NCI-H128 (cell line): ENCODE measurements around the gene ANXA5.

ENCODE experiments used
- DNase-seq: peaks from one replicate; lab custom pipeline; 2025; ENCODE audit not compliant: unreplicated experiment; lab: John Stamatoyannopoulos, UW

Gene ANXA5

DNA sequence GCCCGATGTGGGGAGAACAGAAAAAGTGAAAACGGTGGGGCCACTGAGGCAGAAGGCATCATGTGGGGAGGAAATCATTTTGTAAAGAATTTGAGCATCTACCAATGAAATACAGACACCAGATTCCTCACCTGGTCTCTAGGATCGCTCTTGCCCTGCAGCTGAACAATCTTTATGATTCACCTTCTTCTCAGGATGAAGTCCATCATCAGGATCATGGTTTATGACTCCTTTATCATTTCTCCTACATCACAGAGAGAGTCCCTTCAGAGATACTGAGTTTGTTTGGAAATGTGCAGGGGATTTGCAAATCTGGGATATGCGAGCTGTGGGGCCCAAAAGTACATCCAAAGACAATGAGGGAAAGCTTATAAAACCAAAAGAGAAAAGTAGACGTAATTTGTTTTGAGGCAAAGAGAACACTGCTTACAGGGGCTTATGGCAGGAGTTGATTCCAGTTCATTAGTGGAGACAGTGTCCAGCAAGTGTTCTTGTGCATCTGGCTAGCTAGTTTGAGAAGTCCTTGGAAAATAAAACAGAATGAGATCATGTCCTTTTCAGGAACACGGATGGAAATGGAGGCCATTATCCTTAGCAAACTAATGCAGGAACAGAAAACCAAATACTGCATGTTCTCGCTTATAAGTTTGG is 15.3 kb upstream of the ANXA5 start:
- DNase-seq: no peak

DNA sequence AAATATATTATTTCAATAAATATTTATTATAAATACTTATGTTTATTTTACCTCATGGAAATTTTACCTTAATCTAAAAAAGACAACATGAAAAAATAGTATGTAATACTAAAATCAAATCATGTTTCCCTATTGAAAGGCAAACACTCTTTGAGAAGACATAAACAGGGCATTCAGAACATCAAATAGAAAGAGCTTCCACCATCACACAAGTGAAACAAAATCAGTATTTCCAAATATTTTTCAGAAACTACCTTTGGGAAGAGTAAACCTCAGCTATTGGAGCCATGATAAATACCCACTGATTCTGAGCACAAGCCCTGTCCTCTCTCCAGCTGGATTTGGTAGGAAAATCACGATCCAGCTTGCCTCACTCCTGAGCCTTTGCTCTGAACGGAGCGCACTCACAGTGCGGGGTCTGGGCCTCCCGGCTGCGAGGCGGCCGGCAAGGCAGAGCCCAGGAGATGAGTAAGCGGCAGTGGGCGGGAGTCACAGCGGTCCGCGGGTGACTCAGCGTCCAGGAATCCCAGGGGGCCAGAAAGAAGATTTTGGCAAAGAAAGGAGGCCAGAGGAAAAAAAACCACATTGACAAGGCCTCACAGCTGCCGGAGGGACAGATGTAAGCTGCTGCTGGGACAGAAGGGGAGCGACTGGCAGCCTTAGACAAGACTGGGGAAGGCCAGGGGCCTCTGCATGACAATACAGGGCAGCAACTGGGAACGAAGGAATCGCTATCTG is 14.7 kb upstream of the ANXA5 start:
- DNase-seq: no peak

DNA sequence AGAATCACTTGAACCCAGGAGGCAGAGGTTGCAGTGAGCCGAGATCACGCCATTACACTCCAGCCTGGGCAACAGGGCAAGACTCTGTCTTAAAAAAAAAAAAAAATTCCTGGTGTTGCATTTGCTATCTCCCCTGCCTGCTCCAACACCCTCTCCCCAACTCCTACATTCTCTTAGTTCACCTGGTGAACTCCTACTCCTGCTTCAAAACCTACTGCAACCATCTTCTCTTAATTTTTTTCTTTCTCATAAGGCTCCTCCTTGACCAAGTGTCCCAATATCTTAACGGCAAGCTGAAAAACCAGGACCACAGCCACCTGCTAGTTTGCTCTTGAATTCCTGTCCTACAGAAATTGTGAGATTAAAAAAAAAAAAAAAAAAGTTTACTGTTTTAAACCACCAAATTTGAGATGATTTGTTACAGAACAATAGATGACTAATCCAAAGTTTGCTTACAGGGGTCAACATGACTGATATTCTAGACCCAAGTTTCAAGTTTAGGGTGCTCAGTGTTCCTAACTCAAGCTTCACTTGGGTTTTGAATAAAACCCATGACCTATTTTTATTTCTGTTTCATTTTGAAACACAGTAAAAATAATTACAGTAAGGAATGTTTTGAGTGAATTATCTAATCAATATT is 13.1 kb upstream of the ANXA5 start:
- no peak for DNase-seq

DNA sequence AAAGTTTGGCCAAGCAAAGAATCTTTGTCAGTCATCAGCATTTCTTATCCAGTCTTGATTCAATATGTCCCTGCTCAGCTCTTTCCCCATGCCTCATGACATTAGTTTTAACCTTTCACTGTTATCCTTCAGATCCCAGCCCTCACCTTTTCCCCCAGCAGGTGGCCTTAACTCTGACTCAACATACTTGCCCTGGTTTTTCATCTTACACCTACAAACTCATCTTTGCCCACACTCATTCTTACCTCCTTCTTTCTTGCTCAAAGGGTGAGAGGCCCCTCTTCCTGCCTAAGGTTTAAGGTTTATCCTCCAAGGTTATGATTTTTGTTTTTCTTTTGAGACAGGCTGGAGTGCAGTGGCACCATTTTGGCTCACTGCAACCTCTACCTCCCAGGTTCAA is 10.6 kb upstream of the ANXA5 start:
- DNase-seq: no peak

DNA sequence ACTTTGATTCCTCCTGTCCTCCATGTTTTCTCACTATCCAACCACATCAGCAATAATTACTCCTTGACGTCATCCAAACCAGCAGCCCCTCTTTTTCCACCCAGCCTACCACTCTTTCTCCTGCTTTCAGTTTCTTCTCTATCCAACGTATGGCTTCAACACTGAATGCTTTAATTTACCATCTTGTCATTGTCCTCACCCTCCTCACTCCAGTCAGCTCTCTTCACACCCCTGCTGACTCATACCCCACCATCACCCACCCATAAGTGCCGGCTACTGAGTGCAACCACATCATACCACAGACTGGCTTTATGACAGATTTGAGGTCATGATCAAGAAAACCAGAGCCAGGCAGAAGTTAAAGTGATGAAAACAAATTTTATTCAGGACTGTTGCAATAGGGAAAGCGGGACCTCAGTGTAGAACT is 9.8 kb upstream of the ANXA5 start:
- DNase-seq: no peak

DNA sequence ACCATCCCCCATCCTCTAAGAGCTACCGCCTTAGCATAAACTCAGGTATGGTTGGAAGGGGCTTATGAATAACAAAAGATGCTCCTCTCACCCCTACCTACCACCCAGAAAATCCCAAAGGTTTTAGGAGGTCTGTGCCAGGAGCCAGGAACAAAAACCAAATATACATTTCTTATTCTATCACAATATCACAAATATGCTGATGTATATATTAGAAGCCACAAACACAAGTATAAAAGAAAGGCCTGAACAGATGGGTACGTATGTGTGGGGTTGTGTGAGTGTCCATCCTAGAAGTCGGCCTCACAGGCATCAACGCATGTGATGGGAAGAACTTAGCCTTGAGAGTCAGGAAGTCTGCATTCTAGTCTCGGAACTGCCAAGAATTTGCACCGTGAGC is 8.7 kb upstream of the ANXA5 start:
- DNase-seq: no peak

DNA sequence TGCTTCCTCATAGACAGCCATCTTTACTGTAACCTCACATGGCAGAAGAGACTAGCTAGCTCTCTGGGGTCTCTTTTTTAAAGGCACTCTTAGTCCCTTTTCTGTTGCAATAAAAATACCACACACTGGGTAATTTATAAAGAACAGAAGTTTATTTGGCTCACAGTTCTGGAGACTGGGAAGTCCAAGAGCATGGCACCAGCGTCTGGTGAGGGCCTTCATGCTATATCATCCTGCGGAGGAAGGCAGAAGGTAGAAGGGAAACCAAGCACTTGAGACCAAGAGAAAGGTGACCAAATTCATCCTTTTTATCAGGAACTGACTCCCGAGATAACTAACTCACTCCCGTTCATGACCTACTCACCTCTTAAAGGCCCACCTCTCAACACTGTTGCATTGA is 5.4 kb upstream of the ANXA5 start:
- no peak for DNase-seq

DNA sequence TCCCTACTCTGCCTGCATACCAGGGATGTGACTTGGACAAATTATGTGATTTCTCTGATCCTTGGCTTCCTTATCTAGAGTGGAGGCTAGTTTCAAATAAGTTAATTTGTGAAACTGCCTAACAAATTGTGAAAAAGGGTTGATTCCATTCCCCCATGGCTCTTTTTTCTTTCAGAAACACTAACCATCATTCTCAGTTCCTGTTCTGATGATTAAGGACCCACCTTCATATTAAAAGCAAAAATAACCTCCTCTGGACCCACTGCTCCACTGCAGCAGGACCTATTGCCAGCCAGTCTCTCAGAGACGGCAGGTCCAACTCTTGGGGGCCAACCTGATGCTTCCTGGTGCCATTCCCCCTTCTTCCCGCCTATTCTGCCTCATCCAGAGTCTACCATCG is 4.5 kb upstream of the ANXA5 start:
- DNase-seq: no peak

DNA sequence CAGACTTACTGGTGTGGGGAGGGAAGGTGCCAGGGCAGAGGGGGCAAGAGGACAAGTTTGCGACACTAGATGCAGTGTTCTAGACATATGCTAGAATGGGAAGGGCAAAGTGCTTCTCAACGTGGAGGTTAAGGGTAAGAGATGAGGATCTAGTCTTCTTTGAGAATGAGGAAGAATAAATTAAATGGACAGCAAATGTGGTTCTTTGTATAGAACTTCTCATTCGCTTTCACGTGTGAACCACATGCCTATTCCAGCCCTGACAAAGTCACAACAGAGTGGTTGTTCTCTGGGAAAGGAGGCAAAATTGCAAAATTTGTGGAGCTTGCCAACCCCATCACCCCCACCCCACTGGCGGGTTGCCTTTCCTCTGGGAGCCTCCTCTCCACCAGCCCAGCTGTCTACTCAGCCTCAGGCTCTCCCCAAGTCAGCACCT is 1.5 kb upstream of the ANXA5 start:
- no peak for DNase-seq

DNA sequence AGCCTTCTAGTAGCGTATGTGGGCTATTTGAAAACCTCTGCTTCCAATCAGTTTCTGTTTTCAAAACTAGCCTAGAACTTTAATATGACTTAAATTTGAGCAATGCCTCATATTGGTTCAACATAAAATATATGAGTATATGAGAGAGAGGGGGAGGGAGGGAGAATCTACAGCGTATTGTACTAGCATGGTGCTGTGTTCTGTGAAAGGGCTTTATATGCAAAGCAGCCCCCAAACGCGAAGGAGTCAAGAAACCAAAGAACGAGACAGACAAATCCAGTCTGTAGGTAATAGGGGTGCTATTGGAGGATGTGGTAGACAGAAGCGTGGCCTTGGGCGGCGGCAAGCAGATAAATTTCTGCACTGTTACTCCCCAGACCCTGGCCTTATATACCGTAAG is 784 bp upstream of the ANXA5 start:
- DNase-seq: no peak

DNA sequence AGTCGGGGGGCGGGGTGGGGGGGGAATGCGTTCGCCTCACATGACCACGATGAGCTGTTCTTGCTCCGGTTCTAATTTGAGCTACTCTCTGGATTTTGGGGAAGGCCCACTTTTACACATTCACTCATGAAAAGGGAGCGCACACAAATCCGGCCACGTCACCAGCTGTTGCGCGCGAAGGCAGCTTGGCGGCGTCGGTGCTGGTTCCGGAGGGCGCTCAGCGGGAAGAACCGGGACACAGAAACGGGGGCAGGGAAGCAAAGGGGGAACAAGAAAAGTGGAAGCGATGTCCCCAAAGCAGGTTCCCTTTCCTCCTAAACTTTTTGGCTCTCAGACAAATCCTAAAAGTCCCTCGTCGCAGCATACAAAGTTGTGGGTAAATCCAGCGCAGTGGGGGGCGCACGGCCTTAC is 605 bp downstream of the ANXA5 start:
- DNase-seq: no peak

DNA sequence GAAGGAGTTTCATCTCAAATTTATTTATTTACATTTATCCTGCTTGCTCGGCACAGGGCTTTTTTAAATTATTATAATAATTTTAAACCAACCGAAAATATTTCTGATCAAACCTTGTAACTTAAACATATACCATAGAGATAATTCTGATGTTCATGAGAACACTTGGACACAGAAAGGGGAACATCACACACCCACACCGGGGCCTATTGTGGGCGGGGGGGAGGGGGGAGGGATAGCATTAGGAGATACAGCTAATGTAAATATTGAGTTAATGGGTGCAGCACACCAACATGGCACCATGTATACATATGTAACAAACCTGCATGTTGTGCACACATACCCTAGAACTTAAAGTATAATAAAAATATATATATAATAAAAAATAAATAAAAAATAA is 2.9 kb downstream of the ANXA5 start:
- no peak for DNase-seq

DNA sequence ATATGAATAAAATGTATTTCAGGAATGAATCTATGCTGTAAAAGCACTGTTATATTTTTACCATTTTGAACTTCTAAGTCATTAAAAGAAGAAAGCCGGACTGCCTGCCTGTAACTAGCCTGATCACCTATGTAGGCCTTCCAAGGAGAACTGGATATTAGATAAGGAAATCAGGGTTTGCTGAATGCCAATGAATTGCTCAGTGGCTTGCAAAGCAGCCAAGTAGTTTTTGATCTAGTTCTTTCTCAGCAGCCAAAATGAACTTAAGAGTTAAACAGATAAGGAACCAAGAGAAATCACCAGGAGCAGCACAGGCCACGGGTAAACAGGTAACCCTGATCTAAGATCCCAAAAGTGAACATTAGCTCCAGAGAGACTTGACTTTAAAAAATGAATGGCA is 3.3 kb downstream of the ANXA5 start:
- DNase-seq: no peak

DNA sequence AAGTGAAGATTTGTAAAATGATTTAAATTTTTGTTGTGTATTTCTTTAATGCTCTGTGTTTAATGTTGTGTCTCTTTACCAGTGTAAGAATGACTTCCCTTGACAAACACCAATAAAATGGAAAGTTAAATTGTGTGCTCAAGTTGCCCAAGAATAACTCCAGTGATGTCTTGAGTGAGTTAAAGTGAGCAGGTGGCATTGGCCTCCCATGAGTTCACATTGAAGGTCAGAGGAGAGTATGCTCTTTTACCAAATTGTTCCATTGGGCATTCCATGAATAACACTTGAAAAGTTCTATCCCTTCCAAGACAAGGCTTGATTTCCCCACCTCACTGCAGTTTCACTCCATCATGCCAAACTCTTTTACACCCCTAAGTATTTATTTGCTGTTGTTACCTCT is 4.5 kb downstream of the ANXA5 start:
- DNase-seq: no peak

DNA sequence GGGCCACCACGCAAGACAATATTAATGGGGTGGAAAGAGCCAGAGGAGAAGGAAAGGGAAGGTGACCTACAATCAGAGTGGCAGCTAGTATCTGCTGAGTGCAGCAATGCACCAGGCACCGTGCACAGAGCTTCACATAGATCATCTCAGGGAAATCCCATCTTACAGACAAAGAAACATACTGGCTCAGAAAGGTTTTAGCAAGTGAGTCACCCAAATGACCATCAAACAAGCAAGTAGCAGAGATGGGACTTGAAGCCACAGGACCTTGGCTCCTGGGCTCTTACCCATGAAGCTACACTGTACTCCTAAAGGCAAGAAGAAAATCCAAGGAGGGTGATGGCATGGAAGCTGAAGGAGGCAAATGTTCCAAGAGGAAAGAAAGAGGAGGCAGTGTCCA is 6.8 kb downstream of the ANXA5 start:
- no peak for DNase-seq

DNA sequence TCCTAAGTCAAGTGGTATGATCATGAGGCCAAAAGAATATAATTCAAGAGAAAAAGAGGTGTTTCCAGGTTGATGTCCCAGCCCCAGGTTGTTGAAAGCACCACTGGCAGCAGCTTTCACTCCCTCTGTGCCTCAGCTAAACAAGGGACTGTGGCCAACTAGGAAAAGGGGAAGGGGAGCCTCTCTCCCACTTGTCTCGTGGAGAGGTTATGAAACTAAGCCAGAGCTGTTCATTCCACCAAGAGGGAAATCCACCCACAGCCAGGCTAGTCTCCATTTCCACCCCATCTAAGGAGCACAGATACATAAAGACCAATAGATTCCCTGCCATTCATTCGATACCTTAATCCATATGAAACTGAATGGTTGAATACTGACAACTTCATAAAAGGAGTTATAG is 8.1 kb downstream of the ANXA5 start:
- no peak for DNase-seq

DNA sequence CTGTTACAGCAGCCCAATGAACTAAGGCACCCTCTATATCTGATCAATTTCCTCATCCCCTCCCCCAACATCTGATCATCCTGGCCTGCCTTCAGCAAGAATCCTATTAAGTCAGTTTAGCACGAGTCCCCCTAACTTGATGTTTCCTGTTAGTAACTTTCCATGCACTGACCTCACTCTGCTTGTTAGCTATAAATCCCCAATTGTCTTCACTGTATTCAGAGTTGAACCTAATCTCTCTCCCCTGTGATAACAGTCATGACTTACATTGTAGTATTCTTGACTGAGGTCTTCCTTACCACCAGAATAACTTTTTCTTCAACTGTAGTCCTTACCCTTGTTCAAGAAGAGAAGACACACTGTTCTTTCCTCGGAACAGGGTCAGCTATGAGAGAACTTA is 8.5 kb downstream of the ANXA5 start:
- DNase-seq: no peak

DNA sequence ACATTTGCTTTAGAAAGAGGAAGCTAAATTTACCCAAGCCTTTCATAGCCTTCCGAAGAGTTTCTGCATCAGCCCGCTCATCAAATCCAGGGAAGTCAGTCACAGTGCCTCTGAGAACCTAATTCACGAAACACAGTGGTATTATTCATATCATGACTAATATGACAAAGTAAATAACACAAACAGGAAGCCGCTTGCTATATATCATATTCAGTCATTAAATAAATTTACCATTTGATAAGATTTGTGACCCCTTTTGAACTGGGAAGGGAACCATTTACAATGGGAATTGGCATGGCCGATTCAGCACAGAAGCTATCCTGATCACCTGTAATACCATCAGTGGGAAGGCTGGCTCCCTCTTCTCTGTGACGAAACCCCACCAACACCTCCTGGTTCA is 10.5 kb downstream of the ANXA5 start:
- DNase-seq: no peak

DNA sequence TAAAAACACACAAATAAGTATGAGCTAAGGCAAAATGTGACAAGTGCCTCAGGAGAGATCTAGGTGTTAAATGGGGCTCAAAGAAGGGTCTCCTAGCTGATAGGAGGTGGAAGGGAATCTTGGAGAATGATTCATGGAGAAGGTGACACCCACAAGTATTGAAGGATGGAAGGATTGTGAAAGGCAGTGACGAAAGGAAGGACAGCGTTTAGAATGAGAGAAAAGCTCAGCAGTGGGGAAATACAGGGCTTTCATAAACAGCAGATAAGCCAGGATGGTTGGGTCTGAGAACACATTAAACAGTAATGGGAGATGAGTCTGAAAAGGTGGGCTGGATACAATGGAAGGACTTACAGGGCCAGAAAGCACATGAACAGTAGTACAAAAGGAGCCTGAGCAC is 11.5 kb downstream of the ANXA5 start:
- DNase-seq: no peak

DNA sequence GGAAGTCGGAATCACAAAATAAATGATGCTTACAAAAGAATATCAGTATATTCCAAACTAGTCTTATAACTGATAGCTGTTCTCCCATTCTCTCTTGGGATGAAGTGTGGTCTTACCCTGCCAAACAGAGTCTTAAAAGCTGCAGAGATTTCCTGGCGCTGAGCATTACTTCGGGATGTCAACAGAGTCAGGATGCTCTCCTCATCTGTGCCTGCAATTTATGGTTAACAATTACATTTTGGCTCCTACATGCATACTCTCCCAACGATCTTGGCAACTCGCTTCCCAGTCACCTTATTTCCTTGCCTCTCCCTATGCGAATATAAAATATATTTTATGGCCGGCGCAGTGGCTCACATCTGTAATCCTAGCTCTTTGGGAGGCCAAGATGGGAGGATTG is 12.2 kb downstream of the ANXA5 start:
- DNase-seq: no peak

DNA sequence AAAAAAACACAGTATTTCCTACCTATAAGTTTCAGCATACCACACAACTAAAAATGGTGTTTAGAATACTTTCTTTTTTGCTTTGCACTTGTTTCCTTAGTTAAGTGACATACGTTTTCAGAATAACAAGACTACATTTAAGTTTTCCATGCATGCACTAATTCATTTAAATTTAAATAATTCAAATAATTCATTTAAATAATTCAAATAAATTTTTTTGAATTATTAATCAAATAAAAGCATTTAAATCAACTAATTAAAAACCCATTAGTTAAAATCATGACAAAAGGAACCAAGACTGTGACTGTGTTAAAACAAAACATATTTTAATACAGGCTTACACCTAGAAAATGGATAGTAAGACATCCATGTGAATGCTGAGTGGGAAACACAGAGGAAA is 12.8 kb downstream of the ANXA5 start:
- no peak for DNase-seq

DNA sequence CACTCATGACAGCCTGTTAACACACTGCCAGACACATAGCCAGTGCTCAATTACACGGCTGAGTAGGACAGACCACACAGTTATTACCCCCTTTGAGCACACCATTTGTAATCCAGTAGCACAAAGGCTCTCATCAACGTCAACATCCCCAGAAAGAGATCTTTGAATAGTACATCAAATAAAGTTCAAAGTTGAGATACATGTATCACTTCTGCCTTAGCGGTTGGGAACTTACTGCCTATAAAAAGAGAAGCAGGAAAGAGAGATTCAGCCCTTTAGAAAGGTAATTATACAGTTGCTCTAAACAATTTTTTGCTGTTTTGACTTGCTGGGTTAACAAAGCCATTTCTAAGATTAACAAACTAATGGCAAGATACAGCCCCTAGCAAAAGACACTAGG is 16.2 kb downstream of the ANXA5 start:
- DNase-seq: no peak

DNA sequence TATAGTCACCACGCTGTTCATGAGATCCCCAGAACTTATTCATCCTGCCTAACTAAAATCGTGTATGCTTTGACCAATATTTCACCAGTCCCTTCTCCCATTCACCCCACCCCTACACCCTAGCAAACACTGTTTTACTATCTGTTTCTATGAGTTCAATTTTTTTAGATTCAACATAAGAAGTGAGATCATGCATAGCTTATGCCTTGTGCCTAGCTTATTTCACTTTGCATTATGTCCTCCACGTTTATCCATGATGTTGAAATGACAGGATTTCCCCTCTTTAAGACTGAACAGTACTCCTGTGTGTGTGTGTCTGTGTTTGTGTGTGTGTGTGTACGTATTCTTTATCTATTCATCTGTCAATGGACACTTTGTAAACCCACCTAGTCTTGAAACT is 16.8 kb downstream of the ANXA5 start:
- DNase-seq: no peak
